CD1c-positive myeloid dendritic cell (primary cell): ENCODE measurements around the gene WNK2.
"Not testable (repeated sequence)": the region's sequence is repeated elsewhere in the genome, so short reads cannot be mapped to it uniquely, and the experiment has no call there.

Experiments used
- DNase-seq: peaks from one replicate; pipeline ENCODE4 v3.0.0-alpha.2; 2016; ENCODE audit errors: extremely low spot score

Gene WNK2

GRCh38 chr9:93307468-93308157 lies 123.7 kb downstream of the WNK2 start:
- DNase-seq, result no peak

GRCh38 chr9:93308158-93308602 lies 124.2 kb downstream of the WNK2 start:
- no peak for DNase-seq

GRCh38 chr9:93308676-93309075 lies 124.7 kb downstream of the WNK2 start:
- no peak for DNase-seq

- no peak for DNase-seq
These were observed 126.0 kb downstream of the WNK2 start for GRCh38 chr9:93309889-93310425.

- DNase-seq, result no peak
These were observed 131.2 kb downstream of the WNK2 start for GRCh38 chr9:93315118-93315517.

- DNase-seq, result no peak
These were observed 132.0 kb downstream of the WNK2 start for GRCh38 chr9:93315960-93316359.

- DNase-seq, result no peak
These were observed 133.0 kb downstream of the WNK2 start for GRCh38 chr9:93316726-93317494.

- no peak for DNase-seq
These were observed 133.7 kb downstream of the WNK2 start for GRCh38 chr9:93317495-93318094.

- no peak for DNase-seq
These were observed 134.5 kb downstream of the WNK2 start for GRCh38 chr9:93318480-93318879.

GRCh38 chr9:93319301-93319991 lies 135.5 kb downstream of the WNK2 start:
- DNase-seq, result no peak

GRCh38 chr9:93319992-93320500 lies 136.1 kb downstream of the WNK2 start:
- DNase-seq, result no peak

- no peak for DNase-seq
These were observed 136.8 kb downstream of the WNK2 start for GRCh38 chr9:93320591-93321219.

GRCh38 chr9:93321220-93321610 lies 137.3 kb downstream of the WNK2 start:
- no peak for DNase-seq

GRCh38 chr9:93323446-93323954 lies 139.6 kb downstream of the WNK2 start:
- DNase-seq, result not testable (repeated sequence)

- no peak for DNase-seq
These were observed 140.4 kb downstream of the WNK2 start for GRCh38 chr9:93324191-93324834.

- DNase-seq, result no peak
These were observed 141.5 kb downstream of the WNK2 start for GRCh38 chr9:93325307-93326035.

- no peak for DNase-seq
These were observed 142.1 kb downstream of the WNK2 start for GRCh38 chr9:93326056-93326455.

- DNase-seq, result no peak
These were observed 142.7 kb downstream of the WNK2 start for GRCh38 chr9:93326654-93327053.

- DNase-seq, result no peak
These were observed 145.8 kb downstream of the WNK2 start for GRCh38 chr9:93329629-93330280.
